ENCODE data around the gene PIGZ.
"Not testable (repeated sequence)": the region's sequence is repeated elsewhere in the genome, so short reads cannot be mapped to it uniquely, and the experiment has no call there.

PIGZ gene

DNA sequence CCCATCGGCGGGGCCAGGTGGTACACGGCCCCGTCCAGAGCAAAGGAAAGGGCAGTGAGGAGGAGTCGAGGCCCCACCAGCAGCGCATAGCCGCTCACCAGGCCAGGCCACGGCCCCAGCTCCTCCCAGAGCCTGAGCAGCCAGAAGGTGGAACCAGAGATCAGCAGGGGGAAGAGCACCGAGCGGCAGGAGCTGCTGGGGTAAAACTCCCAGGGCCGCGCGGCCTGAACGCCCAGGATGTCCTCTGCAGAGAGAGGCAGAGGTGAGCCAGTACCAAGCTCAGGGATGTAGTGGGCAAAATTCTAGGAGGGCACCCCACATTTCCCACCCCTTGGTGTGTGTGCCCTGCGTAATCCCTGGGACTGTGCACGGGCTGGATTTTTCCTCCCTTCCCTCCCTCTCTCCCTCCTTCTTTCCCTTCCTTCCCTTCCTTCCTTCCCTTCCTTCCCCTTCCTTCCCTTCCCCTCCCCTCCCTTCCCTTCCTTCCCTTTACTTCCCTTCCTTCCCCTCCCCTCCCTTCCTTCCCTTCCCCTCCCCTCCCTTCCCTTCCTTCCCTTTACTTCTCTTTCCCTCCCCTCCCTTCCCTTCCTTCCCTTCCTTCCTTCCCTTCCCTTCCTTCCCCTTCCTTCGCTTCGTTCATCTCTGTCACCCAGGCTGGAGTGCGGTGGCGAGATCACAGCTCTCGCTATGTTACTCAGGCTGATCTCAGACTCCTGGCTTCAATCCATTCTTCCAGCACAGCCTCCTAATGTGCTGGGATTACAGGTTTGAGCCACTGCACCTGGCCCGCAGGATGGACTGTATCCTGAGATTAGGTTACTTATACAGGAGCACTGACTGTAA is 20.0 kb downstream of the PIGZ start:
- DNase-seq (ENCODE audit: low spot score), result no peak

DNA sequence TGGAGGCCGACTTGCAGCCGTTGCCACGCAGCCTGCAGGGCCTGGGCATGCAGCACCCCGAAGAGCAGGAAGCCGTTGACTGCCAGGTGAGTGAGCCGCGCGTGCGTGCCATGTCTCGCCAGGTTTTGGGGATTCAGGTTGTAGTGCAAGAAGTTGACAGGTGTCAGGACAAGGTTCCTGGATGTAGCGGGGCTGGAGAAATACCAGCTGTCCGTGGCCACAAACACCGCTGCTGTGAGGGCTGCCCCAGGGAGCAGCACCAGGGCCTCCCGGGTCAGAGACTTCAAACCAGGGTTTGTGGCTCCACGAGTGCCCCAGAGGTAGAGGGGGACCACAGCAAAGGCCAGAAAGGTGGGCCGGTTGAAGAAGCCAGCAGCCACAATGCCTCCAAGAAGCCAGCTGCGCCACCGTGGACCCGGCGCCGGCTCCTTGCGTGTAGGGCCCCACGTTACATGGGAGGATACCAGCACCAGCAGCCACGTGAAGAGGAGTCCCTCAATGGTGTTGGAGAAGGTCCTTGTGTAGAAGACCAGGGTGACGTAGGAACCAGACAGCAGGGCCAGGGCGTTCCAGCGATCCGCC is 20.7 kb downstream of the PIGZ start:
- no peak for DNase-seq (ENCODE audit: low spot score)

- no peak for DNase-seq (ENCODE audit: low spot score)
Observed at GRCh38 chr3:196947136-196947859, 21.3 kb downstream of the PIGZ start.

DNA sequence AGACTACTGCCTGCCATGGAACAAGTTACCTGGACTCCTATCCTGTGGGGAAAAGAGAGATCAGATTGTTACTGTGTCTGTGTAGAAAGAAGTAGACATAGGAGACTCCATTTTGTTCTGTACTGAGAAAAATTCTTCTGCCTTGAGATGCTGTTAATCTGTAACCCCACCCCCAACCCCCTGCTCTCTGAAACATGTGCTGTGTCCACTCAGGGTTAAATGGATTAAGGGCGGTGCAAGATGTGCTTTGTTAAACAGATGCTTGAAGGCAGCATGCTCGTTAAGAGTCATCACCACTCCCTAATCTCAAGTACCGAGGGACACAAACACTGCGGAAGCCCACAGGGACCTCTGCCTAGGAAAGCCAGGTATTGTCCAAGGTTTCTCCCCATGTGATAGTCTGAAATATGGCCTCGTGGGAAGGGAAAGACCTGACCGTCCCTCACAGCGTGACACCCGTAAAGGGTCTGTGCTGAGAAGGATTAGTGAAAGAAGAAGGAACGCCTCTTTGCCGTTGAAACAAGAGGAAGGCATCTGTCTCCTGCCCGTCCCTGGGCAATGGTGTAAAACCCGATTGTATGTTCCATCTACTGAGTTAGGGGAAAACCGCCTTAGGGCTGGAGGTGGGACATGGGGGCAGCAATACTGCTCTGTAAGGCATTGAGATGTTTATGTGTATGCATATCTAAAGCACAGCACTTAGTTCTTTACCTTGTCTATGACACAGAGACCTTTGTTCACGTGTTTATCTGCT is 24.4 kb downstream of the PIGZ start:
- DNase-seq (ENCODE audit: low spot score), result not testable (repeated sequence)

GRCh38 chr3:196942915-196943277 is 25.7 kb downstream of the PIGZ start:
- no peak for DNase-seq (ENCODE audit: low spot score)

GRCh38 chr3:196942226-196942914 is 26.3 kb downstream of the PIGZ start, which contains the start of gene NCBP2:
TSS of gene NCBP2 (minus strand) at chr3:196942528. CDS start at chr3:196942503, 25 bp downstream.
- DNase-seq (ENCODE audit: low spot score), result peak; percentile 96

DNA sequence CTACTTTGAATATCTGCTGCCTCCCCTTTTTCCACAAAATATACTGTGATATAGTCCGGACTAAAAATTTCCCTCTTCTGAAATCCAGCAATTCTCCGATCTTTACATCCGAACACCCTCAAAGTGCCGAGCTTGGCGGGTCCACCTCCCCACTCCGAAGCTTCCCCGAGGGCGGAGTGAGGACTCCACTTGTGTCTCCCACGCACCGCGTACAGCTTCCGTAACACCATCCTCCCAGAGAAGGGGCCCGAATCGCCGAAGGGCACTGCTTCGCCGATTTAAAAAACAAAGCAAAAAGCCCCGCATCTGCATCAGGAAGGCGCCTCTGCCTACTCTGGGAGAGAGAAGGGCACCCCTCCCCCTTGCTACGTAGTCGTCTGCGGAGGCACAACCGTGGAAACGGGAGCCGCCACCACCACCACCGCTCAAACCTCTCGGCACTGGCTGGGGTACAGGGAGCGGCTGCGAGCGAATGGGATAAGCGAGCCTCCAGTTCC is 26.9 kb downstream of the PIGZ start:
- DNase-seq (ENCODE audit: low spot score), result peak; percentile 43

DNA sequence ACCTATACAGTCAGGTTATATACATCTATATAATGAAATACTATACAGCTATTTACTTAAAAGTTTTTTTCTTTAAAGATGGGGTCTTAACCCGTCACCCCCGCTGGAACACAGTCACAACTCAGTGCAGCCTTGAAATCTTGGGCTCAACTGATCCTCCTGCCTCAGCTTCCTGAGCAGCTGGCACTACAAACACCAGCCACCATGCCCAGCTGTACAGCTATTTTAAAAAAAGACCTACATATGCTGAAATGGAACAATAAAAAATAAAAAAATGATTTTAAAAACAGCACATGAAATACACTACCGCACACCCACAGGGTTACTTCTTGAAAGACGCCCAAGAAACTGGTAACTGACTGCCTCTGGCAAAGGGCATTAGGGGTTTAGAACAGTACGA is 30.1 kb downstream of the PIGZ start:
- DNase-seq (ENCODE audit: low spot score), result no peak

GRCh38 chr3:196938124-196938523 is 30.5 kb downstream of the PIGZ start:
- no peak for DNase-seq (ENCODE audit: low spot score)

GRCh38 chr3:196936288-196936687 is 32.3 kb downstream of the PIGZ start:
- DNase-seq (ENCODE audit: low spot score), result no peak

- DNase-seq (ENCODE audit: low spot score), result no peak
Observed at GRCh38 chr3:196932600-196932999, 36.0 kb downstream of the PIGZ start.

DNA sequence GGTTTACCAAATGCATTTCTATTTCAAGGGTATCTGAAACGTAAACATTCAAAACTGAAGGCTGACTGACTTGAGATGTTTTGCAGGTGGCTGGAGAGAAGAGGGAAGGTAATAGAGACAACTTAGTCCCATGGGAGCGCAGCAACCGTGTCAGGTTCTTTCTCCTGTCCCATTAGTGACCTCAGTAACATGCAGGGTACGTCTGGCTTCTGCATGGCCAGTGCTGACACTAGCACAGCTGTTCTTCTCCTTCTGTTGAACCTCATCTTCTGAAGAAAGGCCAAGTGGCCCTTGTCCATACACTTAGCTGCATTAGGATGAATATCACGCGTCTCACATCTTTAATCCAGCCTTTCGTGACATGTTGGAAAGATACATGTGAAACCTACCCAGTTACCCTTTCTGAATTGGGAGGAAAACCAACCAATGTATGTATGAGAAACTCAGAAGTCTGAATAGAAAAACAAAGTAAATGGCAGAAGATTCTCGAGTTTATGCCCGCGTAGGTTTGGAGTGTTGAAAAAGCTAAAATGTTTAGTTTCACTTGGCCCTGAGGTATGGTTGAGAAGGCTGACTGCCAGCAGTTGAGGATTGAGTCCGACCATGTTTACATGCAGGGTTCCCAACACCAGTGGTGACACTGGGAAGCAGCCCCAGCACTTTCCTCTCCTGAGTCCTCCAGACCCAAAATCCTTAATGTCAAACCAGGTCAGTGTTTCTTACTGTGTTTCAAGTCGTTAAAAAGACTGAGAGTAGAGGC is 36.6 kb downstream of the PIGZ start:
- DNase-seq (ENCODE audit: low spot score), result no peak

DNA sequence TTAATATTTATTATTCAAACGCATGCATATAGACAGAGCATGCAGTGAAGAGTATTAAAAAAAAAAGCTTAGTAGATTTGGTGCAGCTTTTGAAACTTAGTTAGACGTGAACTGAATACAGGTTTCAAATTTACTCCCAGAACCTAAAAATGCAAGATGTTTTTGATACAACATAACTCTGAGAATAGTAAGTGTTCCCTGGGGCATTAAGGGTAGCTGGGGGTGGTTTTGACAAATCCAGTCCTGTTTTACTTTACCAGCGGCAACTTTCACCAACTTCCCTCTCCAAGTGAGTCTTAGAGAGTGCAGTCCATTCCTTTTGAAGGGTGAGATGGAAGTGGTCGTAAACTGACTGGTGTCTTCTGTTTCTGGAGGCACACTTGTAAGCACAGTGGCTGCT is 37.5 kb downstream of the PIGZ start:
- no peak for DNase-seq (ENCODE audit: low spot score)

DNA sequence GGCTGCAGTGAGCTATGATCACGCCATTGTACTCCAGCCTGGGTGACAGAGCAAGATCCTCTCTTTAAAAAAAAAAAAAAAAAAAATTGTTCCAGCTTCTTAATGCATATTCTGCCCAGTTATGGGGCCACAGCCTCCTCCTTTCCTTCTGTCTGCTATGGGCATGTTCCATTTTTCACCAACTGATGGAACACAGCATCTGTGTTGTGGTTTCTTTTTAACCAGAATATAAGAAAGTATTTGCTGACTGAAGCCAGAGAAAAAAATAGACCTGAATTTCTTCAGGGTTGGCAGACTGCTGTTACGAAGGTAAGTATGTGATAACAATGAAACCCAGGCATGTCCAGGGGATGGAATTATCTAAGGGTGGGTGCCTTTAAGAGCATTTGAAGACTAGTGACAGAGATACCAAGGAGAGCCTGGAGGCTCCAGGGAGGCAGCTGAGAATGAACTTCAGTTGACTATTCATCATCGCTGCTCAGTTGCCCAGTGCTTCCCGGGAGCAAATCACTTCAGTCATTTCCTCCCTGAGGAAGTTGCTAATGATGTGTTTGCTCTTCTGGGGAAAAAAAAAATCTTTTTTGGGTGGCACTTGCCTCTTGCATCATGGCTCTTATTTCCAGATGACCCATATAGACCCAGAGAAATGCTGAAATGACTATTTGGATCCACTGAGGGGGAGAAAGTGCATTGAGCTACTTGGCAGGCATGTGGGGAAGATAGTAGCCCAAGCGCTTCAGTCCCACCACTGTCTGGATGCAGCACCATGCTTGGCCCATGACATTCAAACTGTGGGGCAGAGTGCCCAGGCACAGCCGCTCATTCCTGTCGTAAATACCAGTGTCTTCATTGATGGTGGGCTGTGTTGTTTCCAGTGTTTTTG is 40.8 kb downstream of the PIGZ start:
- no peak for DNase-seq (ENCODE audit: low spot score)

- DNase-seq (ENCODE audit: low spot score), result no peak
Observed at GRCh38 chr3:196920733-196921132, 47.9 kb downstream of the PIGZ start.

- DNase-seq (ENCODE audit: low spot score), result no peak
Observed at GRCh38 chr3:196918968-196919367, 49.7 kb downstream of the PIGZ start.

DNA sequence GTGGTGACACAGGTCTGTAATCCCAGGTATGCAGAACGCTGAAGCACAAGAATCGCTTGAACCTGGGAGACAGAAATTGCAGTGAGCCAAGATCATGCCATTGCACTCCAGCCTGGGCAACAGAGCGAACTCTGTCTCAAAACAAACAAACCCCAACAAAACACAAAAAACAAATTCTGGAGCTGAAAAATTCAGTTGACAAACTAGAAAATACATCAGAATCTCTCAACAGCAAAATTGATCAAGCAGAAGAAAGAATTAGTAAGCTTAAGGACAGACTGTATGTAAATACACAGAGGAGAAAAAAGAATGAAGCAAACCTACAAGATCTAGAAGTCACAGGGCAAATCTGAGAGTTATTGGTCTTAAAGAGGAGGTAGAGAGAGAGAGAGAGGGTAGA is 51.6 kb downstream of the PIGZ start:
- DNase-seq (ENCODE audit: low spot score), result no peak

DNA sequence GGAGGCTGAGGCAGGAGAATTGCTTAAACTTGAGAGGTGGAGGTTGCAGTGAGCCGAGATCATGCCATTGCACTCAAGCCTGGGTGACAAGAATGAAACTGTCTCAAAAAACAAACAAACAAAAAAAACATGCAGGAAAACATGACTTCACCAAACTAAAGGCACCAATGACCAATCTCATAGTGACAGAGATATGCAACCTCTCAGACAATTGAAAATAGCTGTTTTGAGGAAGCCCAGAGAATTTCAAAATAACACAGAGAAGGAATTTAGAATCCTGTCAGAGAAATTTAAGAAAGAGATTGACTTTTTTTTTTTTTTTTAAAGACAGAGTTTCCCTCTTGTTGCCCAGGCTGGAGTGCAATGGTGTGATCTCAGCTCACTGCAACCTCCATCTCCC is 52.4 kb downstream of the PIGZ start:
- no peak for DNase-seq (ENCODE audit: low spot score)

DNA sequence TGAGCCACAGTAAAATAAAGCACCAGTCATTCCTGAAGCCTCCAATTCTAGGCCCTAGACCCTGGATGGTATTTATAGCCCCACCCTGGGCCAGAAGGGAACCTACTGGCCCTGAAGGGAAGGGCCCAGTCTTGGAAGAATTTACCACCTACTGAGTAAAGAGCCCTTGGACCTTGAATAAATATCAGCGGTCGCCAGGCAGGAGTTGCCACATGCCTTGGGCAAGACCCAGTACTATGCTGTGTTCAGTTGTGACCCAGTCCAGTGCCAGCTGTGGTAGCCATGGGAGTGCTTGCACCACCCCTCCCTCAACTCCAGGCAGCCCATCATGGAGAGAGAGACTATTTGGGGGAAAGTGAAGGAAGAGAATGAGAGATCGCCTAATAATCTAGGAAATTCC is 53.3 kb downstream of the PIGZ start:
- DNase-seq (ENCODE audit: low spot score), result no peak

- no peak for DNase-seq (ENCODE audit: low spot score)
Observed at GRCh38 chr3:196914866-196915265, 53.8 kb downstream of the PIGZ start.

Data from Ammon's horn (tissue), 1 donor.